Activated CD4-positive, alpha-beta T cell treated with anti-CD3 and anti-CD28 coated beads, Interleukin-2, amount 10 ng/mL, durations not matched to agents 7 days and 5 days (primary cell): ENCODE measurements around the gene CHRNB2. TPM values are rescaled to one million over a fixed set of nuclear protein-coding genes. Genes with fewer than 3 reads are reported as not detected.

Experiments
- CTCF ChIA-PET: fragments of 350-600 bp; sonication (Branson Sonifier 250); formaldehyde crosslinking; loops from one replicate; lab custom pipeline; 2021; ENCODE audit warnings: antibody characterized with exemption; lab: Charles Lee
- POLR2A ChIA-PET: fragments of 350-600 bp; sonication (Branson Sonifier 250); formaldehyde crosslinking; loops from one replicate; lab custom pipeline; 2021; ENCODE audit warnings: antibody characterized with exemption; lab: Charles Lee
- DNase-seq: peaks from one replicate; pipeline ENCODE4 v3.0.0-alpha.2; 2020
- H3K27ac Mint-ChIP-seq: one replicate; pipeline ENCODE4 v1.8.0; 2021; ENCODE audit warnings: mild to moderate bottlenecking, moderate library complexity, mixed read lengths
- H3K27me3 Mint-ChIP-seq: one replicate; pipeline ENCODE4 v1.8.0; 2021; ENCODE audit warnings: mixed read lengths
- H3K36me3 Mint-ChIP-seq: one replicate; pipeline ENCODE4 v1.8.0; 2021; ENCODE audit warnings: low read depth, mixed read lengths
- H3K4me1 Mint-ChIP-seq: one replicate; pipeline ENCODE4 v1.8.0; 2021; ENCODE audit warnings: mixed read lengths
- H3K4me3 Mint-ChIP-seq: one replicate; pipeline ENCODE4 v1.8.0; 2021; ENCODE audit warnings: mild to moderate bottlenecking, moderate library complexity, mixed read lengths
- H3K9me3 Mint-ChIP-seq: one replicate; pipeline ENCODE4 v1.8.0; 2021; ENCODE audit warnings: mixed read lengths
- total RNA-seq, 2 experiments: library from RNA; stranded (reverse); gene quantifications; one replicate each; pipeline ENCODE4 v1.2.3, GENCODE V29; 2021

The CHRNB2 gene
- total RNA-seq, 2 experiments from 2014 or later, result not detected

- H3K4me1 Mint-ChIP-seq, result peaks cover 74% of the 10 kb centered on the region
- H3K27me3 Mint-ChIP-seq, result no peaks in the 10 kb centered on the region
- DNase-seq, result peak; percentile 97
- no peaks in the 10 kb centered on the region for H3K9me3 Mint-ChIP-seq
- POLR2A ChIA-PET, result interaction anchor here (0.9 kb wide), 1 partner anchor 14 kb away, joined by 4 read pairs; no protein-coding TSS in a partner anchor
- peak within 1 kb of the TSS; percentile 89 for H3K4me3 Mint-ChIP-seq
- peaks cover 42% of the 10 kb centered on the region for H3K36me3 Mint-ChIP-seq
- peak within 1 kb of the TSS; percentile 96 for H3K27ac Mint-ChIP-seq
- CTCF ChIA-PET, result interaction anchor here (0.6 to 1.1 kb wide), 5 partner anchors 16 to 378 kb away, joined by 3 to 6 read pairs (median 4); no protein-coding TSS in a partner anchor
Measured at GRCh38 chr1:154607609-154608396, 40.2 kb downstream of the CHRNB2 start, which contains the start of gene ADAR. ADAR (minus strand) TSS chr1:154608186; CDS start chr1:154608006, 180 bp downstream.

- Mint-ChIP-seq H3K9me3 (no peaks in the 10 kb centered on the region), H3K4me1 (peaks cover 67% of the 10 kb centered on the region), H3K36me3 (peaks cover 37% of the 10 kb centered on the region), H3K4me3 (peak overlapping the region; percentile 89), H3K27ac (peak overlapping the region; percentile 96), H3K27me3 (no peaks in the 10 kb centered on the region)
- DNase-seq, result peak; percentile 51
- CTCF ChIA-PET, result interaction anchor here (0.6 to 1.5 kb wide), 5 partner anchors 13 to 377 kb away, joined by 3 to 6 read pairs (median 4); no protein-coding TSS in a partner anchor
- POLR2A ChIA-PET, result no interaction called here
Measured at GRCh38 chr1:154608397-154609270, 41.1 kb downstream of the CHRNB2 start.

GRCh38 chr1:154609398-154610380, 42.1 kb downstream of the CHRNB2 start:
- H3K27ac Mint-ChIP-seq, result peak overlapping the region; percentile 96
- DNase-seq, result peak; percentile 57
- CTCF ChIA-PET, result interaction anchor here (0.8 to 1.5 kb wide), 9 partner anchors 10 to 506 kb away, joined by 3 to 6 read pairs (median 4); no protein-coding TSS in a partner anchor
- H3K36me3 Mint-ChIP-seq, result peaks cover 27% of the 10 kb centered on the region
- H3K4me3 Mint-ChIP-seq, result peak overlapping the region; percentile 89
- peaks cover 64% of the 10 kb centered on the region for H3K4me1 Mint-ChIP-seq
- POLR2A ChIA-PET, result no interaction called here
- no peaks in the 10 kb centered on the region for H3K27me3 Mint-ChIP-seq
- no peaks in the 10 kb centered on the region for H3K9me3 Mint-ChIP-seq

GRCh38 chr1:154611150-154611862, 43.7 kb downstream of the CHRNB2 start:
- ChIA-PET CTCF (interaction anchor here (1.1 to 1.2 kb wide), 2 partner anchors 474 to 505 kb away, joined by 3 to 4 read pairs; no protein-coding TSS in a partner anchor), POLR2A (interaction anchor here (0.6 kb wide), 2 partner anchors 17 kb away, joined by 3 read pairs; no protein-coding TSS in a partner anchor)
- H3K9me3 Mint-ChIP-seq, result no peaks in the 10 kb centered on the region
- peaks cover 13% of the 10 kb centered on the region for H3K36me3 Mint-ChIP-seq
- H3K4me1 Mint-ChIP-seq, result peaks cover 61% of the 10 kb centered on the region
- no peak for DNase-seq
- H3K4me3 Mint-ChIP-seq, result no peak overlapping the region
- peak overlapping the region; percentile 37 for H3K27ac Mint-ChIP-seq
- no peaks in the 10 kb centered on the region for H3K27me3 Mint-ChIP-seq

GRCh38 chr1:154614247-154614646, 46.7 kb downstream of the CHRNB2 start:
- Mint-ChIP-seq H3K4me1 (peaks cover 62% of the 10 kb centered on the region), H3K36me3 (peaks cover 8% of the 10 kb centered on the region), H3K4me3 (no peak overlapping the region), H3K27me3 (no peaks in the 10 kb centered on the region), H3K27ac (peak overlapping the region; percentile 26), H3K9me3 (no peaks in the 10 kb centered on the region)
- ChIA-PET CTCF (interaction anchor here (0.6 to 1.1 kb wide), 2 partner anchors 130 to 332 kb away, joined by 3 read pairs; no protein-coding TSS in a partner anchor), POLR2A (no interaction called here)
- DNase-seq, result peak; percentile 4

- no peak overlapping the region for H3K4me3 Mint-ChIP-seq
- ChIA-PET POLR2A (no interaction called here), CTCF (no interaction called here)
- no peaks in the 10 kb centered on the region for H3K9me3 Mint-ChIP-seq
- DNase-seq, result peak; percentile 5
- H3K27ac Mint-ChIP-seq, result peak overlapping the region; percentile 26
- peaks cover 61% of the 10 kb centered on the region for H3K4me1 Mint-ChIP-seq
- H3K36me3 Mint-ChIP-seq, result peaks cover 8% of the 10 kb centered on the region
- no peaks in the 10 kb centered on the region for H3K27me3 Mint-ChIP-seq
Measured at GRCh38 chr1:154614901-154615300, 47.3 kb downstream of the CHRNB2 start.

GRCh38 chr1:154615411-154615810, 47.8 kb downstream of the CHRNB2 start:
- POLR2A ChIA-PET, result no interaction called here
- peak; percentile 3 for DNase-seq
- Mint-ChIP-seq H3K27me3 (no peaks in the 10 kb centered on the region), H3K4me1 (peaks cover 57% of the 10 kb centered on the region), H3K9me3 (no peaks in the 10 kb centered on the region), H3K36me3 (peaks cover 6% of the 10 kb centered on the region), H3K4me3 (no peak overlapping the region), H3K27ac (no peak overlapping the region)
- CTCF ChIA-PET, result no interaction called here

- ChIA-PET CTCF (interaction anchor here (0.6 to 1.2 kb wide), 2 partner anchors 18 to 721 kb away, joined by 3 to 5 read pairs; no protein-coding TSS in a partner anchor), POLR2A (no interaction called here)
- H3K9me3 Mint-ChIP-seq, result no peaks in the 10 kb centered on the region
- no peak overlapping the region for H3K4me3 Mint-ChIP-seq
- DNase-seq, result no peak
- peaks cover 52% of the 10 kb centered on the region for H3K4me1 Mint-ChIP-seq
- H3K27ac Mint-ChIP-seq, result no peak overlapping the region
- H3K36me3 Mint-ChIP-seq, result peaks cover 6% of the 10 kb centered on the region
- H3K27me3 Mint-ChIP-seq, result no peaks in the 10 kb centered on the region
Measured at GRCh38 chr1:154616659-154617345, 49.2 kb downstream of the CHRNB2 start.

GRCh38 chr1:154619181-154619948, 51.8 kb downstream of the CHRNB2 start:
- POLR2A ChIA-PET, result no interaction called here
- Mint-ChIP-seq H3K27ac (no peak overlapping the region), H3K27me3 (no peaks in the 10 kb centered on the region), H3K36me3 (peaks cover 15% of the 10 kb centered on the region), H3K4me1 (peaks cover 62% of the 10 kb centered on the region), H3K4me3 (no peak overlapping the region), H3K9me3 (no peaks in the 10 kb centered on the region)
- CTCF ChIA-PET, result interaction anchor here (1.2 to 1.6 kb wide), 2 partner anchors 9 to 432 kb away, joined by 4 read pairs; partner anchors contain the start of gene ADAM15
- no peak for DNase-seq

- no peak overlapping the region for H3K4me3 Mint-ChIP-seq
- ChIA-PET POLR2A (no interaction called here), CTCF (interaction anchor here (0.6 to 1.6 kb wide), 2 partner anchors 11 to 1441 kb away, joined by 3 to 4 read pairs; no protein-coding TSS in a partner anchor)
- no peak overlapping the region for H3K27ac Mint-ChIP-seq
- no peaks in the 10 kb centered on the region for H3K27me3 Mint-ChIP-seq
- H3K36me3 Mint-ChIP-seq, result peaks cover 22% of the 10 kb centered on the region
- no peak for DNase-seq
- no peaks in the 10 kb centered on the region for H3K9me3 Mint-ChIP-seq
- H3K4me1 Mint-ChIP-seq, result peaks cover 61% of the 10 kb centered on the region
Measured at GRCh38 chr1:154620751-154621150, 53.2 kb downstream of the CHRNB2 start.
